Lung (tissue), 12 donors: ENCODE data around the gene PLXNA2. TPM values are rescaled to one million over a fixed set of nuclear protein-coding genes. Genes with fewer than 3 reads are reported as not detected.
A peak's percentile ranks its signal among the peaks of the same experiment; 100 is the strongest.

ENCODE experiments used
- ATAC-seq: fragments of 200-7000 bp; cut with Tn5 transposase; one replicate; pipeline ENCODE4 v1.9.1; 2020; ENCODE audit warnings: moderate number of reproducible peaks; ENCODE audit not compliant: insufficient read depth, low FRiP score
- DNase-seq, 3 donors: peaks; one replicate each; pipeline ENCODE4 v3.0.0-alpha.2; 2013 to 2017
- H3K27ac ChIP-seq, 2 donors: one replicate each; pipeline ENCODE4 v1.5.1; 2013; ENCODE audit warnings: mild to moderate bottlenecking in 2 of 2, moderate library complexity in 2 of 2, control low read depth in 1 of 2, inconsistent platforms in 1 of 2, low read depth in 1 of 2, low read length in 1 of 2
- H3K27me3 ChIP-seq, 3 donors: one replicate each; pipeline ENCODE4 v1.5.1; 2013; ENCODE audit warnings: low read length in 2 of 3; ENCODE audit not compliant: control insufficient read depth in 3 of 3, insufficient read depth in 3 of 3
- H3K36me3 ChIP-seq, 4 donors: one replicate each; pipeline ENCODE4 v1.5.1; 2013; ENCODE audit warnings: low read length in 4 of 4, mild to moderate bottlenecking in 1 of 4, moderate library complexity in 1 of 4; ENCODE audit not compliant: control insufficient read depth in 4 of 4, insufficient read depth in 4 of 4
- H3K4me1 ChIP-seq, 5 donors: one replicate each; pipeline ENCODE4 v1.5.1; 2013; ENCODE audit warnings: low read length in 5 of 5, mild to moderate bottlenecking in 2 of 5, moderate library complexity in 1 of 5; ENCODE audit not compliant: control insufficient read depth in 5 of 5, insufficient read depth in 5 of 5
- H3K4me3 ChIP-seq: one replicate; pipeline ENCODE4 v1.5.1; 2013; ENCODE audit warnings: mild to moderate bottlenecking, control low read depth, moderate library complexity
- H3K9ac ChIP-seq, 2 donors: one replicate each; pipeline ENCODE4 v1.5.1; 2013; ENCODE audit warnings: low read length in 2 of 2, control low read depth in 1 of 2; ENCODE audit not compliant: insufficient read depth in 1 of 2
- H3K9me3 ChIP-seq, 4 donors: one replicate each; pipeline ENCODE4 v1.5.1; 2013; ENCODE audit warnings: low read length in 3 of 4, mild to moderate bottlenecking in 1 of 4, moderate library complexity in 1 of 4; ENCODE audit not compliant: control insufficient read depth in 4 of 4, insufficient read depth in 3 of 4
- CTCF ChIP-seq: IDR thresholded peaks from 2 replicates; pipeline ENCODE4 v1.5.1; 2012; ENCODE audit warnings: mild to moderate bottlenecking; ENCODE audit errors: control extremely low read depth, extremely low read depth
- WGBS, 2 donors: extraction: QIAGEN DNeasy Blood & Tissue Kit; methylation state at CpG; one replicate each; pipeline ENCODE4 v1.1.7; 2013; 5-methylcytosine and 5-hydroxymethylcytosine counted together
- polyA plus RNA-seq, 2 donors: library from polyadenylated mRNA; stranded (reverse); fragments of 200-250 nt; gene quantifications; one replicate each; pipeline ENCODE4 v1.2.1, GENCODE V29; 2013
- total RNA-seq, 2 donors: library from RNA; depleted of rRNA in 1 of 2; stranded (reverse); fragments of >200 nt in 1 of 2; gene quantifications; one replicate each; pipeline ENCODE4 v1.2.1, GENCODE V29; 2014 to 2021
- donor health status: control.
- donor health status: control.
- donor health status: Bipolar disorder and iron deficiency.
- donor health status: healthy.
- donor health status: DM: yes; HTN: yes; CAD: no.

PLXNA2 gene
- total and polyA plus RNA-seq, 4 donors, result 13.2 to 118 (median 32.6) TPM

GRCh38 chr1:208203127-208203847 is 40.9 kb downstream of the PLXNA2 start:
- peak; percentile 1 for ATAC-seq
- Histone ChIP-seq H3K4me3 (no peak overlapping the region), H3K9ac (no peak overlapping the region), H3K27me3 (no peaks in the 10 kb centered on the region), H3K27ac (peak overlapping the region; percentile 50 to 89), H3K9me3 (no peaks in the 10 kb centered on the region), H3K4me1 (peaks cover 16 to 51% (median 34%) of the 10 kb centered on the region in 5 donors), H3K36me3 (peaks cover 0 to 10% (median 8%) of the 10 kb centered on the region in 4 donors)
- no peak for TF ChIP-seq CTCF
- DNase-seq, result peak; percentile 80 to 83 (median 80)
- 43 to 62% methylated on average over 13 of the region's 13 CpGs for WGBS, 2 donors

GRCh38 chr1:208202333-208202995 is 41.7 kb downstream of the PLXNA2 start:
- no peak for TF ChIP-seq CTCF
- DNase-seq (no peak), ATAC-seq (no peak)
- Histone ChIP-seq H3K9ac (no peak overlapping the region), H3K27ac (peak overlapping the region; percentile 50 to 89), H3K9me3 (no peaks in the 10 kb centered on the region), H3K27me3 (no peaks in the 10 kb centered on the region), H3K4me3 (no peak overlapping the region), H3K36me3 (peaks cover 0 to 11% (median 9%) of the 10 kb centered on the region in 4 donors), H3K4me1 (peaks cover 16 to 45% (median 27%) of the 10 kb centered on the region in 5 donors)
- WGBS, 2 donors, result 79 to 88% methylated on average over 5 of the region's 5 CpGs

GRCh38 chr1:208201229-208201628 is 43.0 kb downstream of the PLXNA2 start:
- H3K36me3 ChIP-seq, result peaks cover 0 to 10% (median 9%) of the 10 kb centered on the region in 4 donors
- WGBS, 2 donors, result 44 to 60% methylated on average over 4 of the region's 4 CpGs
- no peak overlapping the region for H3K9ac ChIP-seq
- ATAC-seq, result peak; percentile 53
- peak overlapping the region; percentile 54 to 78 for H3K27ac ChIP-seq
- peaks cover 16 to 41% (median 27%) of the 10 kb centered on the region in 5 donors for H3K4me1 ChIP-seq
- DNase-seq, result no peak
- no peaks in the 10 kb centered on the region for H3K27me3 ChIP-seq
- H3K9me3 ChIP-seq, result no peaks in the 10 kb centered on the region
- H3K4me3 ChIP-seq, result no peak overlapping the region
- TF ChIP-seq CTCF, result no peak
